GM21390 (cell line): ENCODE results near the gene CFAP77.

Experiments used
- ATAC-seq: cut with Tn5 transposase; IDR thresholded peaks from one replicate; pipeline ENCODE4 v1.9.1; 2021; ENCODE audit not compliant: unreplicated experiment

Gene CFAP77

GRCh38 chr9:132407196-132407595 is 2.8 kb upstream of the CFAP77 start:
- ATAC-seq = no peak

DNA sequence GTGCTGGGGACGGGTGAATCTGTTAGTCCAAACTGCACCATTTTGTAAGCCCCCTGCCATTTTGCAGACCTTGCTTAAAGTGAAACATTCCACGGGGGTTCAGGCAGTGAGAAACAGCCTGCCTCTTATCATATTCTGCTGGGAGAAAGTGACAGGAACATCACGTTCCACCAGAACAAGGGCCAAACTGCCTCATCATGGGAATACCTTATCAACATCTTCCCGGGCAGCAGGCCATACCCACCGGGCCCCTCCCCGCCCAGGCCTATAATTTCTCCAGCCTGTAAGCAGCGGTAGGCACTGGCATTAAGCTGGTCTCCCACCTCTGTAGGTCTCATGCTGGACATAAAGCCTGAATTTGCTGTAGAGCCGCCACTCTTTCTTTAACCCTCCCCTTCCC is 1.5 kb upstream of the CFAP77 start:
- ATAC-seq = no peak

- ATAC-seq = no peak
These were observed 631 bp downstream of the CFAP77 start for GRCh38 chr9:132410642-132411041.

DNA sequence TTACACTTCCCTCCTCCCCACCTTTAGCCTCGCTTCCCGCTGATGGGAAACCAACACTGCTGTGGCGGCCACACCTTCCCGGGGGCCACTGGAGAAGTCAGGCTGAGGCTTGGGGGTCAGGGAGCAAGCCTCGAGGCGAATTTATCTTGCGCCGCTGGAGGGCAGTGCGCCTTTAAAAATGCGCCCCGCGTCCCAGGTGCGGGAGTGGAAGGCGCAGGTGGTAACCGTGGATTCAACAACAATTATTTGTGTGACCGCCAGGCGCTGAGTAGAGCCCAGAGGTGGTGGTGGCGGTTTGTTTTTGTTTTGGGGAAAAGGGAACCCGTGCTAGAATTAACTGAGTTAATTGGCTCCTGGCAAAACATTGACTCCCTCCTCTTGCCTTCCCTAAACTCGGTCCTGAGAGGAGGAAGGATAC is 1.1 kb downstream of the CFAP77 start:
- ATAC-seq = no peak

DNA sequence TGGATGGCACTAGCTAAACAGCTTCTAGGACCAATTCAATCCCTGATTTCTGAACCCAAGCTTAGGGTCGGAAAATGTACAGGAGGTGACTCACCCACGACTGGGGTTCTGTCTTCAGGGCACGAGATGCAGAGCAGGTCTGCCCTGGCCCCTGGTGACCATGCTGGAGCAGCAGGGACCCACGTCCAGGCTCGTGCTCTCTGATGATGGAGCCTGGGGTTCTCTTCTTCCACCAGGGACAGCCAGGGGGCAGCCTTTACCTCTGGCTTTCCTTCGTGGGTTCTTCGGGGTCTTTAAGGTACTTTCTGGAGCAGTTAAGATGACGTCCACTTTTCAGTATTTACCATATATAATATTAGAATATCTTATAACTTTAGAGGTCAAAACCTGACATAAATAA is 2.1 kb downstream of the CFAP77 start:
- no peak for ATAC-seq

- ATAC-seq = no peak
These were observed 3.9 kb downstream of the CFAP77 start for GRCh38 chr9:132413926-132414325.

DNA sequence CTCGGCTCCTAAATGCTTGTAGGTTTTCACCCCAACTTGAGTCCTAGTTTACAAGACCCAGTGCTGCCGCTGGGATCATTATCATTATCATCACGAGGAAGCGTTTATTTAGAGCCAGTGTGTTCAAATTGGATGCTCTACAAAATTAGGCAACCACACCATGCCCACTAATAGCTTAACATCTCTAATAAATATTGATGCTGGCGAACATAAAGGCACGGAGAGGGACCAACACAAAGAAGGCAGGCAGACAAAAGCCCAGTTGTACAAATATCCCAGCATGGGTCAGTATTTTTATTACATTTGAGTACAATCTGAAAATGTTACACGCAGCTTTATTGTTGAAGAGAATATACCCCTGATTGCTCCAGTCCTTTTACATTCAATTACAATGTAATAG is 4.7 kb downstream of the CFAP77 start:
- no peak for ATAC-seq

DNA sequence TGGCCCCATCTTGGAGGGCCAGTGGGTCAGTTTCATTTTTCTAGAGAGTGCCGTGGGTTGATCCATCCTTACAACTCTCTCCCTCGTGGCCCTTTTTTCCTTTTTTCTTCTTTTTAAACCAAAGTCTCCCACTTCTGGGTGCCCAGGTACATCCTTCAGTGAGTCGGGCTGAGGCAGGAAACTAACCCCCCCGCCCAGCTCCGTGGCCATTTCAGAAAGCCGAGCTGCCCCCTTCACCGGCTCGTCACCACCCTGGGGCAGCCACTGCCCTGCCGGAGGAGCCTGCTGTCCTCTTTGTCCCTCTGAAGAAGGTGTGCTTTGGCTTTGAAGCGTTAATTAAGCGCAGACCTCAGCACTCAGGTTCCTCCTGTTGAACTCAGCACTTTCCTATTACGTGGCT is 5.2 kb downstream of the CFAP77 start:
- no peak for ATAC-seq

GRCh38 chr9:132418726-132419363 is 8.8 kb downstream of the CFAP77 start:
- no peak for ATAC-seq

DNA sequence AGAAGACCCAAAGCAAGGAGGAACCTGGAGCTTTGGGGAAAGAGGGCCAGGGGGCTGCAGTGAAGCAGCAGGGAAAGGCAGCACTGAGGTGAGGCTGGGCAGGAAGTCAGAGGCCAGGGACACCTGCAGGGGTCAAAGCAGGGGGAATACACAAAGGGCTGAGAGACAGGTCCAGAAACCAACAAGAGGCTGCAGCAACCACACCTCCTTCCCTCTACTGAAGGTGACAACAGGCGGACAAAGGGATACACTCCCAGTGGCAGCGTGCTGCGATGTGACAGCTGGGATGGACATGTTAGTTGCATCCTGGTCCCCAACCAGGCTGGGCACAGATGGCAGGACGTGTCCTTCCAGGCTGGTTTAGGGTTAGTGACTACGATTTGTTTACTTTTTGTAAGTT is 12.6 kb downstream of the CFAP77 start:
- no peak for ATAC-seq

DNA sequence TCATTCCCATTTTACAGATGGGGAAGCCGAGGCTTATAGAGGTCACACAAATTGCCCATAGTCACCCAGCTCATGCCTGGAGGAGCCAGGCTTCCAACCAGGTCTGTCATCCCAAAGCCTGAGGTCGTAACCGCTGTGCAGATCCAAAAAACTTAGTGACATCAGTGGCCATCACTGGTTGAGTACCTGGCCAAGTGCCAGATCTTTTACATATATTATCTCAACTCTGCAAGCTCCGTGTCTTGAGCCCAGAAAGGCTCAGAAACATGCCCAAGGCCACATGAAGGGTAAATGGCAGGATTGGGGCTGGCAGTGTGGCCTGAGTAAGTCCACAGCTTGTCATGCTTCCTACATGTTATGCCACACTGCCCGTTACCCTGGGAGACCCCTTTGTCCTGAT is 13.5 kb downstream of the CFAP77 start:
- no peak for ATAC-seq

DNA sequence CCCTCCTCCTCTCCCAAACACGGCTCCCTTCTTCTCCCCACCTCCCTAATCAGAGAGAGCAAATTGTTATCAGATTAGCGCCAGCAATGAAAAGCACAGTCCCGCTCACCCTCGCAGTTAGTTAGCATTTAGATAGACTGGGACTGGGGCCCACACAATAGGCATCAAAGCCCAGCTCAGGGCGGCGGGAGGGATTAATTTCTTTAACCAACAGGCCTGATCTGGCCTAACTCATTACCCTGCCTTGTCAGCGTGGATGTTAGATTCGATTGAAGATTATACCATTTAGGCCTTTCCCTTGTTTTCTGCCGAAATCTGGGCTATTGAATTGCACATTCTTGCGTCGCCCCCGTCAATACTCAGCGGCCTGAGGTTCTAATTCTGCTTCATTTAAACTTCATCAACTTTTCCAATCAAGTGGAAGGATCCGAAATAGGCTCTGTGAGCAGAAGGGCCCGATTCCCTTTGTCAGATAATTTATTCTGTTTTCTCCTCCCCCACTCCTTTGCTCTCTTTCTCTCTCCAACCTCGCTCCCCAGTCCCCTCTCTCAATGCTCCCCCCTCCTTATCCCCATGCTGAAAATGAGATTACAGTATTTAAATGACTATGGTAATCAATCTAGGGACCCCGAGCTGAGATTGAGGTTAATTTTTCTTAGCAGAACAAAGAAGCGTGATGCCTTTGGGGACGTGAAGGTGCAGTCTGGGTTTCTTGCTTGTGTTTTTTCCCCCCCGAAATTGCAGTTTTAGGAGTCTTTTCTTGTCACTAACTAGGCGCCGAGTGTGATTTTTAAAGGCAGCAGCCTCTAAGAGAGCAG is 15.1 kb downstream of the CFAP77 start:
- ATAC-seq = no peak

DNA sequence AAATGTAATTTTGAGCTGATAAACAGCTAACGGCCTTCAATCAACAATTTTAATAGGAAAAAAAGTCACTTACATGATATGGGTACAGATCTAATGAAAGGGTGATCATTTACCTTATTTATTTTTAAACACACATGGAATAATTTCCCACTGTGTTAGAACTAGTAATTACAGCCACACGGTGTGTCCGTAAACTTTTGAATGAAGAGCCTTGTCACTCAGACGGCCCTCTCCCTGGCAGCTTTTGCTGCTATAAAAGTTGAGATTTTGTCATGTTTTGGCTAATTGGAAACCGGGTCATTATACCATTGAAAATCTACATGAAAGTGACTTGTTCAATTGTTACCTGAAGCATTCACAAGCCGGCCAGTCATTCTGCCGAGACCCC is 15.7 kb downstream of the CFAP77 start:
- no peak for ATAC-seq

DNA sequence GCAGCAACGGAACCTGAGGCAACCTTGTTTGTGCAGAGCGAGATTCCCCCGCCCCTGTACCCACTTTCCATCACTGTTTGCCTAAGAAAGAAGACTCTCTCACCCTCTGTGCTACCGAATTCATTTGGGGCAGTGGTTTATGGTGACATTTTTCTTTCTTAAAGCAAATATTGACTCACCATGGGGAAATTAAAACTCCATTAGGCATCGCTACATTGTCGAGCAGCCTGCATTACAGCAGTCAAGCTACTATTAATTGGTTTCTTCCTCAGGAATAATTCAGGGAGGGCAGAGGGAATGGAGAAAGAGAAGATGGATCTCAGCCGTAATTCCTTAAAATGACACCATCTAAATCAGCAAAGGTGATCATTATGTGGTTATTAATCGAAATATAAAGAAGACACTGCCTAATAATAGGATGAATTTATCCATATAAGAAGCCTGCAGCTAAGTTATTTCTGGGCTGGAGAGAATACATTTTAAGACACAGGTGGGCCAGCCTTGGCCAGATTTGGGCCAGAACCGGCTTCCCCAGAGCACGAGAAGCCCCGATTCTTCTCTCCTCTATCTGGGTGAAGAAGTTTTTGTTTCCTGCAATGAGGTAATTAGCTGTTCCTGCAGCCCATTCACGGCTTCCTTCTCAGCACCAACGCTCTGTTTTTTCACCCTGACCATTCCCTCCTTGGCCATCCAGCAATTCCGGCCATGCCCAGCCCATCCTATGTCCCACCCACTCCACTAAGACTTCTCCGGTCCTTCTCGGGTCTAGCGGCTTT is 16.8 kb downstream of the CFAP77 start:
- no peak for ATAC-seq

- ATAC-seq = no peak
These were observed 21.0 kb downstream of the CFAP77 start for GRCh38 chr9:132430998-132431397.

GRCh38 chr9:132434881-132435280 is 24.9 kb downstream of the CFAP77 start:
- ATAC-seq = no peak

GRCh38 chr9:132439153-132439552 is 29.1 kb downstream of the CFAP77 start:
- ATAC-seq = no peak

DNA sequence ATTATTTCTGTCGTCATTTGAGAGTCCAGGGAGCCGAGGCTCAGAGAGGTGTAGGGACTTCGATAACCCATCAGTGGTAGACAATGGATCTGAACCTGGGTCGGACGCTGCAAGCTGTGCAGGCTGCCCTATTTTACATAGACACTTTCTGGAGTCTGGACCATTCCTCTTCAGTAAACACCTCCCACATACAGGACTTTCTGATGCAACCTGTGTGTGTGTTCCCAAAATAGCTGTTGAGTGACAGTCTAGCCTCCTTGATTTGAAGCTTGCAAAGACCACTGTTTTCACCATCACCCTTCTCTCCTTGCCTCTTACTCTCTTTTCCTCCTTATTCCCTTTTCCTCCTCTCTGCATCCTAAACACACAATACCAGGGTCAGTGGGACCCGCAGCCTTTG is 30.7 kb downstream of the CFAP77 start:
- ATAC-seq = no peak

DNA sequence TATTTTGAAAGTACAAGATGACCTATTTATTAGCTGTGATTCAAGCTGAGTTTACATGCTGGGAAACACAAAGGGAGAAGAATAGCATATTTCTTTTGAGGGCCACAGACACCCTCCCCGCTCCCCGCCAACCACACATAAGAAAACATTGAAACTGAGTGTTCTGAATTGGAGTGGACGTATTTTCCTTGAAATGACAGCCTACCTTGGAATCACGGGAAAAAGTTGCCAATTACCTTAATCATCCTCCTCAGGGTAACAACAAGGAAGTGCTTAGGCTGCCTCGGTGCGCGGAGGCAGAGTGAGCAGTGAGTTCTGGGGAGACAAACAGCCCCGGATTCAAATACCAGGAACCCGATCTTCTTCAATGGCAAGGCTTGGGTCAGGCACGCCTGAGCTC is 31.4 kb downstream of the CFAP77 start:
- ATAC-seq = no peak

GRCh38 chr9:132443951-132444607 is 34.1 kb downstream of the CFAP77 start:
- no peak for ATAC-seq

DNA sequence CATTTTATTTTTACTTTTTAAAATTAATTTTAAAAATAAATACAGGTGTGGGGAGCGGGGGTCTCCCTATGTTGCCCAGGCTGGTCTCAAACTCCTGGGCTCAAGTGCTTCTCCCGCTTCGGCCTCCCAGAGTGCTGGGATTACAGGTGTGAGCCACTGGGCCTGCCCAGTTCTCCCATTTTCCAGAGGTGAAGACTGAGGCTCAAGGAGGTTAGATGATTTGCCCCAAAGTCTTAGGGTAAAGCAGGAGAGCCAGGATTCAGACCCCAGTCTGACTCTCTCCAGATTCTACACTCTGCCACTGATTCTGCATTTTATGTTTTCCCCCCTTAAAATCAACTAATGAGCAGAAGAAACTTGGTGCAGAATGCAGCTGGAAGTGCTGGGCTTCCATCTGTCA is 36.9 kb downstream of the CFAP77 start:
- no peak for ATAC-seq
